ENCODE results near the gene TBPL2.
"Not testable (repeated sequence)": the region's sequence is repeated elsewhere in the genome, so short reads cannot be mapped to it uniquely, and the experiment has no call there.

TBPL2 gene

GRCh38 chr14:55438066-55438683 is 2.2 kb downstream of the TBPL2 start:
- DNase-seq, result peak; percentile 38 to 80 (median 67)

- DNase-seq, result no peak
Observed at GRCh38 chr14:55436931-55437330, 3.5 kb downstream of the TBPL2 start.

- no peak for DNase-seq
Observed at GRCh38 chr14:55436519-55436918, 3.9 kb downstream of the TBPL2 start.

- DNase-seq, result no peak
Observed at GRCh38 chr14:55434805-55435174, 5.6 kb downstream of the TBPL2 start.

- no peak for DNase-seq
Observed at GRCh38 chr14:55433880-55434804, 6.3 kb downstream of the TBPL2 start.

- DNase-seq, result no peak
Observed at GRCh38 chr14:55432628-55433027, 7.8 kb downstream of the TBPL2 start.

GRCh38 chr14:55430024-55430690 is 10.3 kb downstream of the TBPL2 start:
- DNase-seq, result peak; percentile 51 to 86 (median 61)

- no peak for DNase-seq
Observed at GRCh38 chr14:55427439-55427838, 13.0 kb downstream of the TBPL2 start.

- DNase-seq, result no peak
Observed at GRCh38 chr14:55426891-55427290, 13.5 kb downstream of the TBPL2 start.

- DNase-seq, result no peak
Observed at GRCh38 chr14:55425091-55425490, 15.3 kb downstream of the TBPL2 start.

- no peak for DNase-seq
Observed at GRCh38 chr14:55423969-55424368, 16.4 kb downstream of the TBPL2 start.

- DNase-seq, result not testable (repeated sequence)
Observed at GRCh38 chr14:55422338-55422737, 18.1 kb downstream of the TBPL2 start.

GRCh38 chr14:55419663-55420062 is 20.8 kb downstream of the TBPL2 start:
- no peak for DNase-seq

- DNase-seq, result no peak
Observed at GRCh38 chr14:55418411-55418810, 22.0 kb downstream of the TBPL2 start.

- DNase-seq, result no peak
Observed at GRCh38 chr14:55417955-55418354, 22.5 kb downstream of the TBPL2 start.

- DNase-seq, result peak in 1 of 3 experiments; percentile 39
Observed at GRCh38 chr14:55416866-55417265, 23.6 kb downstream of the TBPL2 start.

GRCh38 chr14:55414551-55414950 is 25.9 kb downstream of the TBPL2 start:
- DNase-seq, result no peak

- DNase-seq, result no peak
Observed at GRCh38 chr14:55412676-55413075, 27.7 kb downstream of the TBPL2 start.

- peak; percentile 88 to 92 (median 90) for DNase-seq
Observed at GRCh38 chr14:55411426-55412389, 28.7 kb downstream of the TBPL2 start, which contains the start of gene ATG14. Gene ATG14 (minus strand): TSS chr14:55411830. CDS start chr14:55411822, 8 bp downstream.

GRCh38 chr14:55410876-55411275 is 29.5 kb downstream of the TBPL2 start:
- no peak for DNase-seq

- no peak for DNase-seq
Observed at GRCh38 chr14:55404173-55404854, 36.1 kb downstream of the TBPL2 start.

GRCh38 chr14:55401751-55402150 is 38.7 kb downstream of the TBPL2 start:
- DNase-seq, result no peak
